ENCODE results near the gene MAP3K12.

- TF ChIP-seq CTCF (IDR thresholded peaks at IDR 0.05), result no peak
- no peak for TF ChIP-seq EZH2 (IDR thresholded peaks at IDR 0.05)
Measured at GRCh38 chr12:53430116-53430515, 69.1 kb downstream of the MAP3K12 start.

Data from neural progenitor cell (in vitro differentiated cells).